Liver (tissue), 3 donors: ENCODE results near the gene NAV2.

Experiments
- EGR1 ChIP-seq, 2 donors: IDR thresholded peaks; 2 replicates each; pipeline ENCODE4 v1.6.1; 2016 to 2018; ENCODE audit warnings: antibody characterized with exemption in 2 of 2, low read depth in 2 of 2
- GABPA ChIP-seq, 2 donors: IDR thresholded peaks in 1 of 2; conservative IDR thresholded peaks in 1 of 2; 2 replicates each; pipeline ENCODE4 v1.6.1; 2016; ENCODE audit warnings: antibody characterized with exemption in 2 of 2, mild to moderate bottlenecking in 1 of 2, moderate library complexity in 1 of 2
- HNF4A ChIP-seq, 2 donors: conservative IDR thresholded peaks; 2 replicates each; pipeline ENCODE4 v1.6.1; 2016; ENCODE audit warnings: antibody characterized with exemption in 2 of 2, mild to moderate bottlenecking in 2 of 2
- NR2F2 ChIP-seq: IDR thresholded peaks from 2 replicates; pipeline ENCODE4 v1.6.1; 2016; ENCODE audit warnings: antibody characterized with exemption
- RAD21 ChIP-seq, 2 donors: IDR thresholded peaks; 2 replicates each; pipeline ENCODE4 v1.6.1; 2016; ENCODE audit warnings: antibody characterized with exemption in 2 of 2, mild to moderate bottlenecking in 2 of 2
- SP1 ChIP-seq: IDR thresholded peaks from 2 replicates; pipeline ENCODE4 v1.6.1; 2018; ENCODE audit warnings: antibody characterized with exemption, mild to moderate bottlenecking
- TAF1 ChIP-seq: conservative IDR thresholded peaks from 2 replicates; pipeline ENCODE4 v1.6.1; 2016; ENCODE audit warnings: antibody characterized with exemption, mild to moderate bottlenecking
- TF ChIP-seq, protein P1 (sequence below): IDR thresholded peaks from 2 replicates; pipeline ENCODE4 v1.6.1; 2016; ENCODE audit warnings: antibody characterized with exemption
- TF ChIP-seq, protein P2 (sequence below): fragments of 150-350 bp; IDR thresholded peaks from 2 replicates; pipeline ENCODE4 v1.5.1; 2017; ENCODE audit warnings: improper control_type of control experiment, low read depth, low read length; ENCODE audit not compliant: missing input control
- TF ChIP-seq, protein P3 (sequence below): IDR thresholded peaks from 2 replicates; pipeline ENCODE4 v1.6.1; 2016; ENCODE audit warnings: antibody characterized with exemption
- TF ChIP-seq, protein P4 (sequence below): IDR thresholded peaks from 2 replicates; pipeline ENCODE4 v1.6.1; 2016; ENCODE audit warnings: antibody characterized with exemption, mild to moderate bottlenecking
- donor health status: healthy.
- donor health status: healthy.

DNA sequence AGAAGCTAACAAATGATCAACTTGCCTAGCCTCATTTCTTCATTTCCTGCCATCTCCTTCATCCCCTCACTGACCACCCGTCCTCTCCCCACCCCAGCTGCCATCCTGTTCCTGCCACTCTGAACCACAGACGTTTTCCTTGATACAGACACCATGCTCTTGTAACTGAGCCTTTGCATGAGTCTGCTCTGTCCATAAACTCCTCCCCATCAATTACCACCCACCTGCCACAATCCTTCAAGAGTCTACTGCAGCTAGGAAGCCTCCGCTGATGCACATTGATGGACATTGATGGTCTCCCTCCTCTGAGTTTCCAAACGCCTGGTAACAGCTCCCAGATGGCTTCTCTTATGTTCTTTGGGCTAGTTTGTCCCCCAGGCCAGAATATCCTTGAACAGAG lies 253.8 kb downstream of the NAV2 start:
- TF ChIP-seq, protein P1, sequence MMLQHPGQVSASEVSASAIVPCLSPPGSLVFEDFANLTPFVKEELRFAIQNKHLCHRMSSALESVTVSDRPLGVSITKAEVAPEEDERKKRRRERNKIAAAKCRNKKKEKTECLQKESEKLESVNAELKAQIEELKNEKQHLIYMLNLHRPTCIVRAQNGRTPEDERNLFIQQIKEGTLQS, result no peak
- TF ChIP-seq, protein P2, sequence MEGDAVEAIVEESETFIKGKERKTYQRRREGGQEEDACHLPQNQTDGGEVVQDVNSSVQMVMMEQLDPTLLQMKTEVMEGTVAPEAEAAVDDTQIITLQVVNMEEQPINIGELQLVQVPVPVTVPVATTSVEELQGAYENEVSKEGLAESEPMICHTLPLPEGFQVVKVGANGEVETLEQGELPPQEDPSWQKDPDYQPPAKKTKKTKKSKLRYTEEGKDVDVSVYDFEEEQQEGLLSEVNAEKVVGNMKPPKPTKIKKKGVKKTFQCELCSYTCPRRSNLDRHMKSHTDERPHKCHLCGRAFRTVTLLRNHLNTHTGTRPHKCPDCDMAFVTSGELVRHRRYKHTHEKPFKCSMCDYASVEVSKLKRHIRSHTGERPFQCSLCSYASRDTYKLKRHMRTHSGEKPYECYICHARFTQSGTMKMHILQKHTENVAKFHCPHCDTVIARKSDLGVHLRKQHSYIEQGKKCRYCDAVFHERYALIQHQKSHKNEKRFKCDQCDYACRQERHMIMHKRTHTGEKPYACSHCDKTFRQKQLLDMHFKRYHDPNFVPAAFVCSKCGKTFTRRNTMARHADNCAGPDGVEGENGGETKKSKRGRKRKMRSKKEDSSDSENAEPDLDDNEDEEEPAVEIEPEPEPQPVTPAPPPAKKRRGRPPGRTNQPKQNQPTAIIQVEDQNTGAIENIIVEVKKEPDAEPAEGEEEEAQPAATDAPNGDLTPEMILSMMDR, result no peak
- TF ChIP-seq SP1 (no peak), RAD21 (IDR thresholded peaks at IDR 0.05) (no peak), HNF4A (conservative IDR thresholded peaks at IDR 0.05) (no peak), NR2F2 (no peak), GABPA (IDR thresholded peaks at IDR 0.05 in 1 of 2, conservative IDR thresholded peaks at IDR 0.05 in 1 of 2) (no peak), TAF1 (no peak), EGR1 (IDR thresholded peaks at IDR 0.05; ENCODE audit: low read depth in 2 of 2) (no peak)
- TF ChIP-seq, protein P3, sequence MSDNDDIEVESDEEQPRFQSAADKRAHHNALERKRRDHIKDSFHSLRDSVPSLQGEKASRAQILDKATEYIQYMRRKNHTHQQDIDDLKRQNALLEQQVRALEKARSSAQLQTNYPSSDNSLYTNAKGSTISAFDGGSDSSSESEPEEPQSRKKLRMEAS, result no peak
- TF ChIP-seq, protein P4, sequence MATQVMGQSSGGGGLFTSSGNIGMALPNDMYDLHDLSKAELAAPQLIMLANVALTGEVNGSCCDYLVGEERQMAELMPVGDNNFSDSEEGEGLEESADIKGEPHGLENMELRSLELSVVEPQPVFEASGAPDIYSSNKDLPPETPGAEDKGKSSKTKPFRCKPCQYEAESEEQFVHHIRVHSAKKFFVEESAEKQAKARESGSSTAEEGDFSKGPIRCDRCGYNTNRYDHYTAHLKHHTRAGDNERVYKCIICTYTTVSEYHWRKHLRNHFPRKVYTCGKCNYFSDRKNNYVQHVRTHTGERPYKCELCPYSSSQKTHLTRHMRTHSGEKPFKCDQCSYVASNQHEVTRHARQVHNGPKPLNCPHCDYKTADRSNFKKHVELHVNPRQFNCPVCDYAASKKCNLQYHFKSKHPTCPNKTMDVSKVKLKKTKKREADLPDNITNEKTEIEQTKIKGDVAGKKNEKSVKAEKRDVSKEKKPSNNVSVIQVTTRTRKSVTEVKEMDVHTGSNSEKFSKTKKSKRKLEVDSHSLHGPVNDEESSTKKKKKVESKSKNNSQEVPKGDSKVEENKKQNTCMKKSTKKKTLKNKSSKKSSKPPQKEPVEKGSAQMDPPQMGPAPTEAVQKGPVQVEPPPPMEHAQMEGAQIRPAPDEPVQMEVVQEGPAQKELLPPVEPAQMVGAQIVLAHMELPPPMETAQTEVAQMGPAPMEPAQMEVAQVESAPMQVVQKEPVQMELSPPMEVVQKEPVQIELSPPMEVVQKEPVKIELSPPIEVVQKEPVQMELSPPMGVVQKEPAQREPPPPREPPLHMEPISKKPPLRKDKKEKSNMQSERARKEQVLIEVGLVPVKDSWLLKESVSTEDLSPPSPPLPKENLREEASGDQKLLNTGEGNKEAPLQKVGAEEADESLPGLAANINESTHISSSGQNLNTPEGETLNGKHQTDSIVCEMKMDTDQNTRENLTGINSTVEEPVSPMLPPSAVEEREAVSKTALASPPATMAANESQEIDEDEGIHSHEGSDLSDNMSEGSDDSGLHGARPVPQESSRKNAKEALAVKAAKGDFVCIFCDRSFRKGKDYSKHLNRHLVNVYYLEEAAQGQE, result no peak
